NK-92 treated with Interleukin-12 subunit alpha and Interleukin-12 subunit beta, amount 100 ng/mL, for 24 hours (cell line): Measurements from ENCODE around the gene TMOD2.
"Not testable (repeated sequence)": the region's sequence is repeated elsewhere in the genome, so short reads cannot be mapped to it uniquely, and the experiment has no call there.

Experiments
- DNase-seq: peaks from one replicate; lab custom pipeline; 2025; lab: John Stamatoyannopoulos, UW

TMOD2 gene

DNA sequence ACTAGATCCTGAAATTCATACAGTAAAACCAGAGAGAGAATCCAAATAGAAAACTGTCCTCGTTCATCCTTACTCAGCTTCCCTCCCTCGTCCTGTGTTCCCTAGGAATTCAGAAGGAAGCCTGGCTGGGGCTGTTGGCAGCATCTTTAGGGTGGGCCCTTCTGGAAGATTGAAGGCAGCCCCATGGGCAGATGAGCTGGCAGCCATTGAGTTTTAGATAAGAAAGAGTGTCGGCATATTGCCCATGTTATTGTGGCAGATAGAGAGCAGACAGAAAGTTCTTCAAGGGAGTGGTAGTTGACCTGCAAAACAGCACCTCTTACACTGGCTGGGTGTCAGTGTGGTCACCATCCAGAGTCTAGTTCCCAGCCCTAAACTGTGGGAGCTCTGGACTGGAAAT, 23.5 kb downstream of the TMOD2 start:
- DNase-seq, result no peak

DNA sequence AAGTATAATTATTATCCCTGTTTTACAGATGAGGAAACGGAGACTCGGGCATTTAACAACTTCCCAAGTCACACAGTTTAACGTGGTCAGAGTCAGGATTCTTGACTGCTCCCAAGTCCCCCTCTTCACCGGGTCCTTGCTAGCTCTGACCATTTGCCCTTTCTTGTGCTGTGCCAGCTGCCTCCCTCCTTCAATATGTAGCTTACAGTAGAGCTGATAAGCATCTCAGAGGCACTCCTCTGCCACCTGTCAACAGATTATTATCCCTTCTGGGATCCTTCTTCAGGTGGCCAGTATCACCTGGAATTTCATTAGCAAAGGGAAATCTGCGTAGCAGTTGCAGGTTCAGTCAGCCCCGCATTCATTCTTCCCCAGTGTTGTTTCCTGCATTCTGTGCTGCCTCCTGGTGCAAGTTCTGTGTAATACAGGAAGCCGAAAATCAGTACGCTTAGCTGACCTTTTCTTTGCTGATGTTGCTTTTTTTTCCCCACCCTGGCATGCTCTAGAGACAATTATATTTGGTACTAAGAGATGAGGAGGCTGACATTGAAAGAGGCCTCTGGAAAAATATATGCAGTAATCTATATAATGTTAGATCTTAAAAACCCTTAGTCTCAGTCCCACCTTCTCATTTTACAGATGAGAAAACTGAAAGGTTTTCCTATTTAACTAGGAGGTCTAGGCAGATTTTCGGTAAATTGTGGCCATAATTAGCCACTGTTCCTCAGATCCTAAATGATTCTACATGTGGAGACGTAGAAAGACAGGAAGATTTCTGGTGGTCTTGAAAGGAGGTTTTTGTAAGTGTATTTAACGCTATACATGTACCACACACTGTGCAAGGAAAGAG, 24.8 kb downstream of the TMOD2 start:
- DNase-seq, result peak; percentile 29

GRCh38 chr15:51776952-51777569, 25.7 kb downstream of the TMOD2 start:
- peak; percentile 34 for DNase-seq

DNA sequence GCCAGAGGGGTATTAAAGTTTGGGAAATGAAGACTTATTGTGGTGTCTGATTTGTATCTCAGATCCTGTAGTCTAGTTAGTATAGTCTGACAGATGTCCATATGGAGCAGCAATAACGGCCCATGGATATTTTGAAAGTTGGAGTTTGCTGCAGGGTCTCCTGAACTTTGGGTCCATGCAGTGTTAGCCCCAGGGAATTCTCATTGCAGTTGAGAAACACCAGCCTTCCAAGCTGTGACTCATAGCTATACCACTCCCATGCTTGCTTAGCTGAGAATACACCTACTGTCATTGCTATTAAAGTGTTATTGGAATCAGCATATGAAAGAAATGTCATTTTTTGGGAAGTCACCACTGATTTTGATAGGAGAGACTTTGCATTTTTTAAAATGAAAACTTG, 29.2 kb downstream of the TMOD2 start:
- no peak for DNase-seq

DNA sequence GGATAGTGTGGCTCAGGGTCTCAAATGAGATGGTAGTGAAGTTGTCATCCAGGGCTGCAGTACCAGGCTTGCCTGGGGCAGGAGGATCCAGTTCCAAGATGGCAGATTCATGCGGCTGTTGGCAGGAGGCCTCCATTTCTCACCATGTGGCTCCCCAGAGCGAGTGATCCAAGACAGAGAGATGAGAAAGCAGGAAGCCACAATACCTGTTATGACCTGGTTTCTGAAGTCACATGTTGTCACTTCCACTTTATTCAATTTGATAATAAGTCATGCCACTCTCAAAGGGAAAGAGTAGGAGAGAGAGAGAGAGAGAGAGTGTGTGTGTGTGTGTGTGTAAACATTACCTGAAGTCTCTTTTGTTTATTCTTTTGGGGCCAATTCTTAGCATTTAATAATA, 30.1 kb downstream of the TMOD2 start:
- DNase-seq, result no peak

- no peak for DNase-seq
These were observed 31.0 kb downstream of the TMOD2 start for GRCh38 chr15:51782357-51782896.

- no peak for DNase-seq
These were observed 32.6 kb downstream of the TMOD2 start for GRCh38 chr15:51783967-51784366.

DNA sequence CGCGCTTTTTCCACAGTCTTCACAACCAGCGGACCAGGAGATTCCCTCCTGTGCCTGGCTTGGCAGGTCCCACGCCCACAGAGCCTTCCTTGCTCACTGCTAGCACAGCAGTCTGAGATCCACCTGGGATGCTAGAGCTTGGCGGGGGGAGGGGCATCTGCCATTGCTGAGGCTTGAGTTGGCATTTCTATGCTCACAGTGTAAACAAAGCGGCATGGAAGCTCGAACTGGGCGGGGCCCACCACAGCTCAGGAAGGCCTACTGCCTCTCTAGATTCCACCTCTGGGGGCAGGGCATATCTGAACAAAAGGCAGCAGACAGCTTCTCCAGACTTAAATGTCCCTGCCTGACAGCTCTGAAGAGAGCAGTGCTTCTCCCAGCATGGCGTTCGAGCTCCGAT, 35.7 kb downstream of the TMOD2 start:
- DNase-seq, result not testable (repeated sequence)

- DNase-seq, result not testable (repeated sequence)
These were observed 41.1 kb downstream of the TMOD2 start for GRCh38 chr15:51792474-51792873.

- DNase-seq, result no peak
These were observed 42.3 kb downstream of the TMOD2 start for GRCh38 chr15:51793521-51794305.

GRCh38 chr15:51796847-51797401, 45.5 kb downstream of the TMOD2 start:
- no peak for DNase-seq

DNA sequence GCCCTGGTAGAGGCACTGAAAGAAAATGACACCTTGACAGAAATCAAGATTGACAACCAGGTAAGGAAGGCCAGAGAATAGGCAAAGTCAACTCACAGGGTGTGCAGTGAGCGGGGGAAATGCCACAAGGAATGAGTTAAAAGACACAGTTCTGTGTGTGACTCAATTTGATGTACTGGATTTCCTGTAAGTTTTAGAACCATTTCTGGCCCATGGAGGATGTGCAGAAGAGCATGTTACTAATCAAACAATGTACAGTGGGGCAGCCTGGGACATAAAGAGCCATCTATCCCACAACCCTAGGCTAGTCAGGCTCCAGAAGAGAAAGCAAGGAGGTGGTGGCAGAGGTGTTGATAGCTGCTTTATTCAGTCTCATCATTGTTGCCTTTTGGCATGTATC, 46.9 kb downstream of the TMOD2 start:
- no peak for DNase-seq

- no peak for DNase-seq
These were observed 48.2 kb downstream of the TMOD2 start for GRCh38 chr15:51799282-51800252.

- DNase-seq, result no peak
These were observed 50.0 kb downstream of the TMOD2 start for GRCh38 chr15:51801391-51801835.

DNA sequence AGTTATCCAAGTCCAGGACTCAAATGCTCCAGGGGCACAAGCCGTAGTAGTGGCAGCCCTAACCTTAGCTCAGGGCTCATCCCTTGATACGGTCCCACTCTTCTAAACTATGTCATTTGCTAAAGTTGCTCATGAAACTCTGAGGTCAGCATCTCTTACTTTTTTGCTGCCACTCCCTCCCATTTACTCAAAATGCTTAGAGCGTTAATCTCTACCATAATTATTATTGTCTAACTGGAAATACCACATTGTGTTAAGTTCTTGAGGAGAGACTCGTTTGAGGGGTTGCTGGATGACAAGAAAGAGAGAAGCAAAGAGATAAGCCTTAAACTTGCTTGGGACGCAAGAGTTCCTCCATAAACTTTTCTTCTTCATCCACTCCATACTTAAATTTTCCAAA, 51.2 kb downstream of the TMOD2 start:
- DNase-seq, result no peak

DNA sequence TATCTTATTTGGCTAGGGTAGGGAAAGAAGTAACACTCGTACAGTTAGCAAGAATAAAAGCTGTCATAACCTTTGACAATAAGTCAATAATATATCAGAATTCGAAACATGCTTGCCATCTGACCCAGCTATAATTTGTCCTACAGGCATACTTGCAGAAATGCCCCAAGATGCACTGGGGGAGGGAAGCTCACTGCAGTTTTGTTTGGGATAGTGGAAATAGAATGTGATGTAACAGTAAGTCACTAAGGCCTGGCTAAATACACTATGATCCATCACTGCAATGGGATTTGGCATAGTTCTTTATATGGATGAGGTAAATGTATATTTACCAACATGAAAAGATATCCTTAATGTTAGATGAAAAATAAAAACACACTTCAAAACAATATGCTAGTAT, 52.6 kb downstream of the TMOD2 start:
- DNase-seq, result no peak

DNA sequence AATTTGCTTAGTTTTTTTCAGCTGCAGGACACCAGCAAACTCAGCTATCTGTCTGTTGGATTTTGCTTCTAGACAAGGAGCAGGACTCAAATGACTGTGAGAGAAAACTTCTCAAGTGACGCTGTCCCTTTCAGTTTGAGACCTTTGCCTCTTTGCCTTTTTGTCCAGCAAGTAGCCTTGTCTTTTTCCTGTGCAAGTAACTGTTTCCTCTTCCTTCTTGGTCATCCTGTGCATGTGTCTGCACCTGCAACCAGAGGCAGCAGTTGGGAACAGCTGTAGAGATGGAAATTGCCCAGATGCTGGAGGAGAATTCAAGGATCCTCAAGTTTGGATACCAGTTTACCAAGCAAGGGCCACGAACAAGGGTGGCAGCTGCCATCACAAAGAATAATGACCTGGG, 54.7 kb downstream of the TMOD2 start:
- DNase-seq, result no peak

DNA sequence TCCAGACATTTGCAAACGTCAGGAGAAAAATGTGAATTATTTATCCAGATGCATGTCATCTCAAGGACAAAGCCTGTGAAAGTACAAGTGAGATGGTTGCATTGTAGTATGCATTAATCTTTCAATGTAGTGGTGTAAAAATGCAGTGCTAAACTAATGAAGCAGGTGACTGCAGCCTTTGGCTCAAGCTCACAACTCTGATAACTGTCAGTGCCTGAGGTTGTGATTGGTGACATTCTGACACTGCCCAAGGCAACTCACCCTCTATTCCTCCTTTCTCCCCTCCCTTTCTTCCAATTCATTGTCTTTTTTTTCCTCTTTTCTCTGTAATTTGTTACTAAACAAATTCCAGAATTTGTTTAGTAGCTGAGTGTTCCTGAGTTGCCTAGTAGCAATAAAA, 58.1 kb downstream of the TMOD2 start:
- no peak for DNase-seq

DNA sequence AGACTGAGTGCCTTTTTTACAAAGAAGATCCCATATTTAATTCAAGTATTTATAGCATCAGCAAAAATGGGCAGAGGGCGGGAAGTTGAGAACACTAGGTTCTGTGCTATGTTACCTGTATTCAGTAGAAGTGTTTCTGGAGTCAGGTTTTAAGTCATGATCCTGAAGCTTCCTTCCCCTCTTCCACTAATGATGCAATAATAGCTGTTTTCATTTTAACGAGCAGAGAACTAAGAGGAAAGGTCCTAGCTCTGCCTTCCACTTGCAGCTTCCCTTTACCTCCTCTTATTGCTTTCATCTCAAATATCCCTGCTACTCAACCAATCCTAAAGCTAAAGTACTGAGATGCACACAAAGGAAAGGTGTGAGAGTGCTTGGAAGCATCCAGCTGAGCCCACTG, 61.2 kb downstream of the TMOD2 start:
- DNase-seq, result no peak

- DNase-seq, result no peak
These were observed 63.2 kb downstream of the TMOD2 start for GRCh38 chr15:51814606-51815005.

DNA sequence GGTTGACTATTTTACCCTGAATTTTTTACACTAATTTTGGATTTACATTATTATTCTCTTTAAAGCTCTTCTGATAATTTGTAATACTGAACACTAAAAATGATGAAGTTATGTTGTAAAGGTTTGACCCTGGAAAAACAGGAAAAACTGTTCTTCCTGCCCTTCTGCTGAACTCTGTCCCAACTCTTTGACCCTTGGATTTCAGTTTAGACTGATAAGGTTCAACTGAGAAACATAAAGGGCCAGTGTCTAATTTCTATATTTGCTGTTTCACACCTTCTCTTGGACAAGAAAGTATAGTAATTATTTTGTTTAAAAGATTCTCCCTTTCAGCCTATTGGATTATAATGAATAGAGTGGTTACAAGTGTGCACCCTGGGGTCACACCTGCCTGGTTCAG, 65.2 kb downstream of the TMOD2 start:
- no peak for DNase-seq
